Left ventricle myocardium inferior (tissue), 1 donor: ENCODE measurements around the gene SERGEF. TPM values are rescaled to one million over a fixed set of nuclear protein-coding genes. Genes with fewer than 3 reads are reported as not detected.

ENCODE experiments used
- DNase-seq: peaks from one replicate; pipeline ENCODE4 v3.0.0-alpha.2; 2020
- H3K27ac ChIP-seq: fragments of 200-600 bp; replicated peaks from 2 replicates; pipeline ENCODE4 v1.8.0; 2021
- H3K27me3 ChIP-seq: fragments of 200-600 bp; 2 replicates; pipeline ENCODE4 v1.8.0; 2021; ENCODE audit warnings: low read depth
- H3K36me3 ChIP-seq: fragments of 200-600 bp; 2 replicates; pipeline ENCODE4 v1.8.0; 2021
- H3K4me1 ChIP-seq: fragments of 200-600 bp; 2 replicates; pipeline ENCODE4 v1.8.0; 2021
- H3K4me3 ChIP-seq: fragments of 200-600 bp; 2 replicates; pipeline ENCODE4 v1.8.0; 2021; ENCODE audit warnings: mild to moderate bottlenecking, moderate library complexity
- H3K9me3 ChIP-seq: fragments of 200-600 bp; replicated peaks from 2 replicates; pipeline ENCODE4 v1.8.0; 2021
- CTCF ChIP-seq: fragments of 200-600 bp; IDR thresholded peaks from 2 replicates; pipeline ENCODE4 v1.8.0; 2021; ENCODE audit warnings: antibody characterized with exemption, mild to moderate bottlenecking, borderline replicate concordance
- intact Hi-C: fragments of 100-400 bp; cut with micrococcal nuclease; formaldehyde crosslinking; loops from one replicate; pipeline ENCODE4 v1.11.0; 2022
- total RNA-seq: library from RNA; stranded (reverse); fragmentation: NEBNext Ultra II Directional; extraction: Animal tissue kit (Norgen Biotek cat#: 25700); gene quantifications from one replicate; pipeline ENCODE4 v1.2.1, GENCODE V29; 2021
- donor health status: DM: no; HTN: yes; CAD: no; lungs with severe emphysema.

Gene SERGEF
- total RNA-seq, 1 donor from 2014 or later, result 13.1 TPM

DNA sequence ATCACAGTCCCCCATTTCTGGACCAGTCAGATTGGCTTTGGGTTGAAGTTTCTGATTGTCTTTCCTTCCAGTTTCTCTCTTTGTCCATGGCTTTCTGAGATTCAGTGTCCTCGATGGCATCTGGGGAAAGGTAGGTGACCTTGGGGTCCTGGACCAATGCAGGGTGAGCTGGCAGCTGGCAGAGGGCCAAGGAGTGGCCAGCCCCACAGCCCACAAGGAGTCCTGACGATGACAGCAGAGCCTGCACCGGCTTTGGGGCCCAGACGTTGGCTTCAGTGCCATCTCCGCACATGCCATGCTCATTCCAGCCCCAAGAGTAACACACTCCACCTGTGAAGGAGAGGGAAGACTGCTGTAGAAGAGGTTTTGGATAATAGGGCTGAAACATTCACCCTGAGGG is 224.8 kb downstream of the SERGEF start:
- TF ChIP-seq CTCF, result no peak
- intact Hi-C loops, result no loop called here
- Histone ChIP-seq H3K4me3 (no peak overlapping the region), H3K4me1 (no peaks in the 10 kb centered on the region), H3K27me3 (no peaks in the 10 kb centered on the region), H3K9me3 (no peaks in the 10 kb centered on the region), H3K27ac (no peak overlapping the region), H3K36me3 (no peaks in the 10 kb centered on the region)
- DNase-seq, result no peak

DNA sequence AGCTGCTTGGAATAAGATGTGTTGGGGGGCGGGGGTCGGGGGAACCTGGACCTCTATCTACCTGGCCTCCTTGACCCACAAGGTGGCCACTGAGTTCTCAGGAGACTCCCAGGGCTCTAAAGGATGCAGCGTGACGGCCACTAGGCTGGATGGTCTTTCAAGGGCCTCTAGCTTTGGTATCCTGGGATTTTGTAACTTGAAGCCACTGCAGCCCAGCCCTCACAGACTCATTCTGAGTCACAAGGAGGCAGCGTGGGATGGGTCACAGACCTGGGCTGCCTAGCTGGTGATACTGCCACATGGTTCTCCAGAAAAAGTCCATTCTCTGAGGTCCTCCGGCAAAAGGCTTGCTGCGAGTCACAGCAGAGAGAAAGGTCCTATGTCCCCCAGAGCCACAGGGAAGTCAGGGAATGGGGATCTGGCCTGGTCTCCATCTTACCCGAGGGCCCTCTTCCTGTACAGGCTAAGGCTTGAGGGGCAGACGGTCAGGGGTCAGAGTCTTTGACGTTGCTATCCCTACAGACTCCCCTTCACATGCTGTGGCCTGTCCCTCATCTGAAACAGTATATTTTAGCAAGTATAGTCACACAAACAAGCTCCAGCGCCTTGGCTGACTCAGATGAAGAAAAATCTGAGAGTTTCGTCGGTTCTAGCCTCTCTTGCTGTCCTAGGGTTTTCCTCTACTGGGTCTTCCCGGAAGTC is 225.9 kb downstream of the SERGEF start:
- intact Hi-C loops, result no loop called here
- H3K4me3 ChIP-seq, result no peak overlapping the region
- no peaks in the 10 kb centered on the region for H3K4me1 ChIP-seq
- no peaks in the 10 kb centered on the region for H3K27me3 ChIP-seq
- no peak for DNase-seq
- no peaks in the 10 kb centered on the region for H3K36me3 ChIP-seq
- no peak overlapping the region for H3K27ac ChIP-seq
- TF ChIP-seq CTCF, result no peak
- H3K9me3 ChIP-seq, result no peaks in the 10 kb centered on the region

DNA sequence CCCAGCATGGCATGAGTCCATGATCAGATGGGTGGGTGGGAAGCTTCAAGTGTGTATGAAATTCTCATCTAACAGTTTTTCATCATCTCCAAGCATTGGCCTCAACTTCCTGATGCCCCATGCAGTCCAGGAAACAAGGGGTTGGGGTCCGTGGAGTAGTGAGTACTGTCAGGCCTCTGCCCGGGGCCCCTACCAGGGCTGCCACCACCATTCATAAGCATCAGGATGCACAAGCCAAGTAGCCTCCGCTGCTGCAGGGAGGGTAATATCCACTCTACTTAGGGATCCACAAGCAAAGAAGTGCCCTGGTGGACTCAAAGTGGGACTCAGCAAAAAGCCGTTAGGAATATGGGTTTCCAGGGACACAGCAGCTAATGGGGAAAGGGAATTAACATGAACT is 229.0 kb downstream of the SERGEF start:
- Histone ChIP-seq H3K27ac (no peak overlapping the region), H3K27me3 (no peaks in the 10 kb centered on the region), H3K36me3 (no peaks in the 10 kb centered on the region), H3K9me3 (no peaks in the 10 kb centered on the region), H3K4me1 (no peaks in the 10 kb centered on the region), H3K4me3 (no peak overlapping the region)
- TF ChIP-seq CTCF, result no peak
- no peak for DNase-seq
- intact Hi-C loops, result no loop called here

DNA sequence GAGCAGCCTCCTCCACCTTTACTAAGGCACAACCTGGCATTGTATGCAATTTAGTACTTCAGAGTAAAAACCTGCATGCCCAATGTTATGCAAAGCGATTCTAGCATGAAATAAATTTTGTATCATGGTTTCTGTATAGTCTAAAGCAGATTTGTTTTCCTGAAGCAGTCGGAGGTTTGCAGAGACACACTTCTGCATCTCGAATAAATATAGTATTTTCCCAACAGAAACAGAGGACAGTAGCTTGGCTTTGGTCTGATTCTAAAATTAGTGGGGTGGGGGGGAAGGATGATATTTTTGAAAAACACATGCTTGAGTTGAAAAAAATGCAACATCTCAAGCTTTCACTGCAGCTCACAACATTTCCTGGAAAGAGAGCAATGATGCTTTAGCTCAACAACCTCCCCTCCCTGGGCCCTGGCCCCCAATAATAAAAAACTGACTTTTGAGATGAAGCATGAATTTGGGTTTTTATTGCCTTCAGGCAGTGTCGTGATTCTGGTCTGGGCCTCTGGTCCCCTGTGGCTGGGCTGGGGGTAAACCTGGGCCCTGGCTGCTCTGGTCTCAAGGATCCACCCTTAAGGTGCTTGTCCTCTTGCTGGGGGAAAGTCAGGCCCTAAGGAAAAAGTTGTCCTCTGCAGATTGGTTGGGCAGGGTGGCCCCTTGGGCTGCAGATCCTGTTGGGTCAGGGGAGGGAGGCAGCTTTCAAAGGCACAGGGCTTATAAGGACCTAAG is 230.1 kb downstream of the SERGEF start:
- Histone ChIP-seq H3K4me1 (no peaks in the 10 kb centered on the region), H3K27me3 (no peaks in the 10 kb centered on the region), H3K9me3 (no peaks in the 10 kb centered on the region), H3K4me3 (no peak overlapping the region), H3K36me3 (no peaks in the 10 kb centered on the region), H3K27ac (no peak overlapping the region)
- TF ChIP-seq CTCF, result no peak
- no peak for DNase-seq
- intact Hi-C loops, result no loop called here

- no peaks in the 10 kb centered on the region for H3K36me3 ChIP-seq
- no peaks in the 10 kb centered on the region for H3K27me3 ChIP-seq
- DNase-seq, result no peak
- H3K27ac ChIP-seq, result no peak overlapping the region
- no peaks in the 10 kb centered on the region for H3K4me1 ChIP-seq
- no peak overlapping the region for H3K4me3 ChIP-seq
- H3K9me3 ChIP-seq, result no peaks in the 10 kb centered on the region
- intact Hi-C loops, result no loop called here
- TF ChIP-seq CTCF, result no peak
These were observed 230.7 kb downstream of the SERGEF start for GRCh38 chr11:17782145-17782544.
